Stimulated activated CD8-positive, alpha-beta memory T cell treated with anti-CD3 and anti-CD28 coated beads, Interleukin-4, amount 100 ng/mL, for 24 hours (primary cell): ENCODE measurements around the gene PRRC2B.
"Not testable (repeated sequence)": the region's sequence is repeated elsewhere in the genome, so short reads cannot be mapped to it uniquely, and the experiment has no call there.

Experiments used
- DNase-seq: peaks from one replicate; pipeline ENCODE4 v3.0.0-alpha.2; 2020; ENCODE audit warnings: low read depth

Gene PRRC2B

DNA sequence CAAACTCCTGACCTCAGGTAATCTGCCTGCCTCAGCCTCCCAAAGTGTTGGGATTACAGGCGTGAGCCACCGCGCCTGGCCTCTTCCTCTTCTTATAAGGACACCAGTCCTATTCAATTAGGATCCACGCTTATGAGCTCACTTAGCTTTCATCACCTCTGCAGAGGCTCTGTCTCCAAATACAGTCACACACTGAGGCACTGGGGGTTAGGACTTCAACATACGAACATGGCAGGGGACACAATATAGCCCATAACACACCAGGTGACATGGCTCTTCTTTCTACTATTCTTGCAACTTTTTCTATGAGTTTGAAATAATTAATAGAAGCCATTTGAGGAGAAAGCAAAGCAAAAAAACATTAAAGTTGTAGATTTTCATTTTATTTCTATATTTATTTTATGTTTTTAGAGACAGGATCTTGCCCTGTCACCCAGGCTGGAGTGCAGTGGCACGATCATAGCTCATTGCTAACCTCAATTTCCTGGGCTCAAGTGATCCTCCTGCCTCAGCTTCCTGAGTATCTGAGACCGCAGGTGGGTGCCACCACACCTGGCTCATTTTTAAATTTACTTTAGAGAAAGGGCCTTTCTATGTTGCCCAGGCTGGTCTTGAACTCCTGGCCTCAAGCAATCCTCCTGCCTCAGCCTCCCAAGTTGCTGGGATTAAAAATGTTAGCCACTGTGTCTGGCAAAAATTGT is 145.5 kb downstream of the PRRC2B start:
- DNase-seq, result no peak

- DNase-seq, result no peak
Observed at GRCh38 chr9:131543141-131543540, 149.3 kb downstream of the PRRC2B start.

DNA sequence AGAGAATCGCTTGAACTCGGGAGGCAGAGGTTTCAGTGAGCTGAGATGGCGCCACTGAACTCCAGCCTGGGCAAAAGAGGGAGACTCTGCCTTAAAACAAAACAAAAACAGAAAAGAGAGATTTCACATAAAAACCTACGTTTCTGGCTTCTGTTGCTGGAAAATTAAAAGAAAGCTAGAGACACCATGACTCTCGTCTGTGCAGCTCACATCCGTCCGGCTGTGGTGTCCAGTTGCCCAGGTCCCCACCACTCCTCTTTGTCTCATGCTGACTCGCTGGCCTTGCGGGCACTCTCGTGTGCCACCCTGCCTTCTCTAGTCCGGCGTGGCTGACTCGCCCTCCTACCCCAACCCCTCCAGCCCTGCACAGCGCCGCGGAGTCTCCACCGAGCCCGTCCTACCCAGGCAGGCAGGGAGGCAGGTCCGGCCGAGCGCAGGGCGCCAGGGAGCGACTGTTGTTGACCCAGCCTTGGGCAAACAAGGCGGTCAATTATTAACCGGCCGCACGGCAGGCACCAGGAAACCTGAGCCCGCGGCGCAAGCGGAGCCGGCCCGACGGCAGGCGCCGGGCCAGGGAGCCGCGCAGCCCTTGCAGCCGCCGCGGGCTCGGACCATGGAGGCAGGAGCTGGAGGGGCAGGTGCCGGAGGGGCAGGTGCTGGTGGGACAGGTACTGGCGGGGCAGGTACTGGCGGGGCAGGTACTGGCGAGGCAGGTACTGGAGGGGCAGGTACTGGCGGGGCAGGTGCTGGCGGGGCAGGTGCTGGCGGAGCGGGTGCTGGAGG is 151.3 kb downstream of the PRRC2B start, which contains the start of gene PRRT1B:
TSS of gene PRRT1B (plus strand) at position 521 of the 783 bp plus-strand sequence. CDS start at position 614, 93 bp downstream.
- DNase-seq, result no peak

DNA sequence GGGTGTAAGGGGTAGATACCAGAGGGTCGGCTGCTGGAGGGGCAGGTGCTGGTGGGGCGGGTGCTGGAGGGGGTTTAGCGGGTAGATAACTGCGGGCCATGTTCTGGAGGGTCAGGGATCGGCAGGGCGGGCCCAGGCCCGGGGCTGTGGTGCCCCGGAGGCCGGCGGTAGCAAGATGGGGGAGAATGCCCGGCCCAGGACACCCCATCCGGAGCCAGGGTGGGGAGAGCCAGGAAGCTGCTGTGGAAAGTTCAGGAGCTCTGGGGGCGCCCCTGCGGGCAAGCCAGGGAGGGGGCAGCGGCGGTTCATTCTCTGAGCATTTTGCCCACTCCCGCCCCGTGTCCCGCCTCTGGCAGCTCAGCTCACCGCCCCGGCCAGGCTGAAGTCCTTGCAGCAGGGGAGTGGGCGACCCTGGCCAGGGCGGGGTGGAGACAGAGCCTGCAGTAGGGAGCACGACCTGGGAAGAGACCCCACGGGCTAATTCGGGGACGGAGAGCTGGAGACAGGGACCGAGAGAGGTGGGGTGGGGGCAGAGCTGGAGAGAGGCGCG is 152.0 kb downstream of the PRRC2B start:
- DNase-seq, result no peak

DNA sequence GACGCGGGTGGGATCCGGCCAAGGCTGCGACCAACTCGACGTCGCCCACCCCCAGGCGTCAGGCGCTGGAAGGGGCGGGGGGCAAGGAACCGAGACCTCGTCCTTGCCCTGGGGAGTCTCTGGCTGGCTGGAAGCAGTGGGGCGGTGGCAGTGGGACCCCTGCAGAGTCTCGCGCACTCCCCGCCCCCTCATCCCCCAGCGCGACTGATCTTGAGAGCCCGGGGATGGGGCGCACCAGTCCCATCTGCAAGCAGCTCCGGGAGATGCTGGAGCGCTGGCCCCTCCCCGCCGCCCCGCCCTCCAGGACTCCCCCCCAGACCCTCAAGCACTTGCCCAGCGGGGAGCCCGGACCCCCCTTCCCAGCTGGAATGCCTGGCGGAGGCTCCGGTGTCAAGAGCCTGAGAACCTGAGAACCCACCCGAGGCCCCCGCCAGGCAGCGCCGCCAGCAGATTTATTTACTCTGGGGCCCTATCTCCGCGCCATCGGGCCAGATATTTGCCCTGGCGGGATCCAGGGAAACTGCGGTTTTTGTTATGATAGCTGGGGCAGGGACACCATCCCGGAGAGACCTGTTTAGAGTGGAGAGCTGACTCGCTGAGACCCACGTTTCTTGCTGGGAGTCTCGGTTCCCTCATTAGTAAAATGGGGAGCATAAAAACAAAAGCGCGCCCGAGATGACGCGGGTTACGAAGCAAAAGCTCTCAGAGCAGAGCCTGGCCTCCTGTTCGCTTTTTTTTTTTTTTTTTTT is 152.6 kb downstream of the PRRC2B start:
- DNase-seq, result no peak

GRCh38 chr9:131549186-131549585 is 155.3 kb downstream of the PRRC2B start:
- DNase-seq, result not testable (repeated sequence)
